Testis (tissue), 5 donors: Measurements from ENCODE around the gene NRG4. TPM values are rescaled to one million over a fixed set of nuclear protein-coding genes. Genes with fewer than 3 reads are reported as not detected.

Experiments
- DNase-seq: peaks from one replicate; pipeline ENCODE4 v3.0.0-alpha.2; 2019
- H3K27ac ChIP-seq, 2 donors: fragments of 200-600 bp; sonication (generic); one replicate each; pipeline ENCODE4 v1.5.1; 2019
- H3K27me3 ChIP-seq: fragments of 200-600 bp; sonication (generic); one replicate; pipeline ENCODE4 v1.5.1; 2019
- H3K36me3 ChIP-seq: fragments of 200-600 bp; sonication (generic); one replicate; pipeline ENCODE4 v1.5.1; 2017; ENCODE audit warnings: low read depth; ENCODE audit errors: missing control alignments
- H3K4me1 ChIP-seq: fragments of 200-600 bp; sonication (generic); one replicate; pipeline ENCODE4 v1.5.1; 2019
- H3K4me3 ChIP-seq, 2 donors: fragments of 200-600 bp; sonication (generic); one replicate each; pipeline ENCODE4 v1.5.1; 2017 to 2019
- H3K9me3 ChIP-seq: fragments of 200-600 bp; sonication (generic); one replicate; pipeline ENCODE4 v1.5.1; 2017
- CTCF ChIP-seq, 3 experiments: fragments of 450-650 bp in 2 of 3; fragments of 200-600 bp in 1 of 3; sonication (generic) in 1 of 3; IDR thresholded peaks; one replicate each; pipeline ENCODE4 v1.5.1; 2016 to 2019; ENCODE audit warnings: antibody characterized with exemption in 3 of 3, mild to moderate bottlenecking in 2 of 3, moderate library complexity in 1 of 3
- POLR2A ChIP-seq: fragments of 450-650 bp; IDR thresholded peaks from one replicate; pipeline ENCODE4 v1.6.1; 2017; ENCODE audit warnings: antibody characterized with exemption, mild to moderate bottlenecking, moderate library complexity
- WGBS, 2 donors: methylation state at CpG; one replicate each; pipeline ENCODE4 v1.1.5; 2018; 5-methylcytosine and 5-hydroxymethylcytosine counted together
- intact Hi-C: fragments of 100-400 bp; cut with DNase I; formaldehyde crosslinking; loops from one replicate; pipeline ENCODE4 v1.15.1; 2023; ENCODE audit warnings: low total_unique reads
- long read RNA-seq, 2 donors: transcript quantifications; one replicate each; lab custom pipeline, GENCODE V29; 2026
- polyA plus RNA-seq: library from polyadenylated mRNA; stranded (reverse); fragments of 350-450 nt; fragmentation: Illumina TruSeq; extraction: RNeasy Lipid Tissue Mini Kit (QIAGEN cat#74804); gene quantifications from one replicate; pipeline ENCODE4 v1.2.3, GENCODE V29; 2014; ENCODE audit warnings: low read depth, low replicate concordance; ENCODE audit not compliant: insufficient read depth
- total RNA-seq, 2 donors: library from RNA; depleted of rRNA; stranded (reverse); fragments of >200 nt; gene quantifications; one replicate each; pipeline ENCODE4 v1.2.3, GENCODE V29; 2016

Gene NRG4
- total RNA-seq (10 to 100 TPM; 10.8 to 14.6 TPM), polyA plus RNA-seq (21.2 TPM)
- long read RNA-seq, donor 1 = 0 reads
- long read RNA-seq, donor 2 = 0 reads

- no peak within 1 kb of the TSS for H3K4me3 ChIP-seq
- H3K27ac ChIP-seq = no peak within 1 kb of the TSS
- H3K9me3 ChIP-seq = no peaks in the 10 kb centered on the region
- H3K36me3 ChIP-seq = no peaks in the 10 kb centered on the region
- TF ChIP-seq CTCF (IDR thresholded peaks at IDR 0.05) (no peak), POLR2A (no peak)
- no peaks in the 10 kb centered on the region for H3K4me1 ChIP-seq
- H3K27me3 ChIP-seq = no peaks in the 10 kb centered on the region
- intact Hi-C loops = no loop called here
- 31 to 39% methylated on average over 13 of the region's 13 CpGs for WGBS, 2 donors
- DNase-seq = no peak
Observed at GRCh38 chr15:76011627-76012551, at the start of gene NRG4. Gene NRG4, minus strand, starts transcription at chr15:76012424. Its CDS starts 1,194 bp downstream, at chr15:76011230.

DNA sequence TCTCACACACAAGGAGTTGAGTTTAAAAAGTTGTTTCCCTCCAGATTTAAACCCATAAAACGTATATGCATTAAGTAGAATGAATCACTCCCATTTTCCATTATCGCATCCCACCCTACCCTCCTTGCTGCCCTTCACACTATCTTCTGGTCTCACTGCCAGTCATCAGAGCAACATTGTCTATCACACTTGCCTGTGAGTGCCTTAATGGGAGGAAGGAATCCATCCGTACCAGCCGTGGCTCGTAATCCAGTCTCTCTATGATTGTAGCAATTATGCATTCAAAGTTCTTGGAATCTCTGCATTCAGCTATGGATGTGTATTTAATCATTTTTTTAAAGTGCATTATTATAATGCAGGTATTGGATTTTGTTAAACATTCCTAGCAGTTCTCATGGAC is 49.5 kb upstream of the NRG4 start:
- Histone ChIP-seq H3K27ac (no peak overlapping the region), H3K4me1 (no peaks in the 10 kb centered on the region), H3K9me3 (no peaks in the 10 kb centered on the region), H3K36me3 (no peaks in the 10 kb centered on the region), H3K4me3 (no peak overlapping the region), H3K27me3 (no peaks in the 10 kb centered on the region)
- no peak for DNase-seq
- TF ChIP-seq CTCF (IDR thresholded peaks at IDR 0.05) = no peak
- TF ChIP-seq POLR2A = no peak
- intact Hi-C loops = no loop called here
- WGBS, 2 donors = 80 to 86% methylated on average over 5 of the region's 5 CpGs

- DNase-seq = no peak
- no peaks in the 10 kb centered on the region for H3K9me3 ChIP-seq
- H3K27me3 ChIP-seq = no peaks in the 10 kb centered on the region
- TF ChIP-seq CTCF (IDR thresholded peaks at IDR 0.05) (no peak), POLR2A (no peak)
- no peaks in the 10 kb centered on the region for H3K36me3 ChIP-seq
- intact Hi-C loops = no loop called here
- H3K27ac ChIP-seq = no peak overlapping the region
- 15 to 24% methylated on average over 13 to 20 of the region's 20 CpGs for WGBS, 2 donors
- H3K4me3 ChIP-seq = peak overlapping the region; percentile 56 to 58
- H3K4me1 ChIP-seq = no peaks in the 10 kb centered on the region
Observed at GRCh38 chr15:76060118-76060989, 48.1 kb upstream of the NRG4 start.

GRCh38 chr15:76059320-76060117 is 47.3 kb upstream of the NRG4 start, which contains the start of gene TMEM266:
Gene TMEM266, plus strand, starts transcription at chr15:76059985. Its CDS starts 74,279 bp downstream, at chr15:76134264.
- Histone ChIP-seq H3K27me3 (no peaks in the 10 kb centered on the region), H3K4me1 (no peaks in the 10 kb centered on the region), H3K36me3 (no peaks in the 10 kb centered on the region), H3K9me3 (no peaks in the 10 kb centered on the region), H3K4me3 (peak within 1 kb of the TSS; percentile 58 to 68), H3K27ac (no peak within 1 kb of the TSS)
- DNase-seq = peak; percentile 48
- TF ChIP-seq POLR2A = no peak
- TF ChIP-seq CTCF (IDR thresholded peaks at IDR 0.05) = no peak
- 0 to 1% methylated on average over 3 to 52 of the region's 107 CpGs for WGBS, 2 donors
- intact Hi-C loops = no loop called here
